GM19240 (cell line): ENCODE data around the gene AWAT2.

Experiments used
- DNase-seq: peaks from one replicate; pipeline ENCODE4 v3.0.0; 2011; ENCODE audit warnings: low spot score; ENCODE audit not compliant: insufficient read length

The AWAT2 gene

DNA sequence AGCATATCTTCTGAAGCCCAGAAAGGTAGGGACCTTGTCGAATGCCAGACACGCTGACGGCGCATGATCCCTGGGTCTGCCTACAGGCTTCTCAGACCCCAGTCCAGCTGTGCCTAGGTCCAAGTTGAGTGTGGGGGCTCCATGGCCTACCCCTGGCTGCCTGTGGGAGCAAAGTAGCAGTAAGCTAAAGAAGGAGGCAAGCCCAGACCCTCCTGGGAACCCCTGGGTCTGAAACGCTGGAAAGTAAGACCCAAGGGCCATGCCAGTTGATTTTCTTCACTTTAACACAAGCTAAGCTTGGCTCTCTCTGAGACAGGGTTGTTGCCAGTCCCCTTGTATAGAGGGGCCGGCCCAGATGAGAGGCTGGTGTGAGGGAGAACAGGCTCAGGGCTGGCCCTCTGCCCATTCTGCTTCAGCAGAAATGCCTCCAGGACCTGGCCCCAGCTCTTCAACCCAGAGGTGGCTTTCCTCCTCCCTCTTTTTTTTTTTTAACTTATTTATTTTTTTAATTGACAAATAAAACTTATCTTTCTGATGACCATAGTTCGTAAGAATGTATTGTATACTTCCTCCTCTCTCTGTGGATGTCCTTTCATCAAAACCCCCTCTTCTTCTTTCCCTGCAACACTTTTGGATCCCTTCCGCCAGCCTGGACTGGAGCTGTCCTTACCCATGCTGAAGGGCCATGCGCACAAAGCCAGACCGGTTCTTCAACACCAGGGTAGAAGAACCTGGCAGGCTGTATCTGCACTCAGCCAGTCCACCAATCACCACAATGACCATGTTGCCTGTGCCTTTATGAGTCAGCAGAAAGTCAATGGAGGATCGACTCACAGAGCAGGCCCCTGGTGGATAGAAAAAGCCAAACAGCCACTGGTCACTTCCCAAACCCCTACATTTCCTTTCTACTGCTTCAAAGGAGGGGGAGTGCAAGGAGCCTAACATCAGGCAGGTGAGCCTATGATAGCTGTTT lies 7.1 kb downstream of the AWAT2 start:
- DNase-seq = no peak

DNA sequence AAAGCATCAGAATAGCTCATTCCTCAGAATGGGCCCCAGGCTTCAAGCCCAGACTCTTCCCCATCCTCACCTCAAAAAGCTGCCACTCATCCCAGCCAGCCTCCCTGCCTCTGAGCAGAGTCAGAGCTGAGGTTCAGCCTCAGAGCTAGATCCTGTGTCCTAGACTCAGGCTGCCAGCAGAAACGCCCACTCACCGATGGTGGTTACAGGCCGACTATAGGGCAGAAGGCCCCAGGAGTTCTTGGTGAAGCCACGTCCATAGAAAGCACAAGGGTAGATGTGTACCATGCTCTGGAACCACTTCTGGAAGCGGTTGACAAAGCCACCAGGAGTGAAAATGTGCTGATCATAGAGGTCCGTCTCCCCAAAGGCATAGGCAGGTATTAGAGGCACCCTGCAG lies 7.7 kb downstream of the AWAT2 start:
- no peak for DNase-seq

DNA sequence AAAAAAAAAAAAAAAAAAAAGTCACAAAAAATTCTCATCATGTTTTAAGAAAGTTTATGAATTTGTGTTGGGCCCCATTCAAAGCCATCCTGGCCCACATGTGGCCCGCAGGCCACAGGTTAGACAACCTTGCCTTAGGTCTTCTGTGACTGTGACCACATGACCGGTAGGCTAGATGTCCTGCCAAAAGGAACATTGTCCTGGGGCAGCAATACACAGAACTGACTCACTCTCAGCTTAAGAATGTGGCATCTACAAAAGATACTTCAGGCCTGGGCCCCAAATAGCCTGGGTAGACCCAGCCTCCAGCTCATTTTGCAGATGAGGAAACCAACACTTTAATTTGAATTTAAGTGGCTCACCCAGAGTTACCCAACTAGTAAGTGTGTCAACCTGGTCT lies 10.0 kb downstream of the AWAT2 start:
- no peak for DNase-seq

- no peak for DNase-seq
These were observed 10.8 kb downstream of the AWAT2 start for GRCh38 chrX:70038951-70039350.

DNA sequence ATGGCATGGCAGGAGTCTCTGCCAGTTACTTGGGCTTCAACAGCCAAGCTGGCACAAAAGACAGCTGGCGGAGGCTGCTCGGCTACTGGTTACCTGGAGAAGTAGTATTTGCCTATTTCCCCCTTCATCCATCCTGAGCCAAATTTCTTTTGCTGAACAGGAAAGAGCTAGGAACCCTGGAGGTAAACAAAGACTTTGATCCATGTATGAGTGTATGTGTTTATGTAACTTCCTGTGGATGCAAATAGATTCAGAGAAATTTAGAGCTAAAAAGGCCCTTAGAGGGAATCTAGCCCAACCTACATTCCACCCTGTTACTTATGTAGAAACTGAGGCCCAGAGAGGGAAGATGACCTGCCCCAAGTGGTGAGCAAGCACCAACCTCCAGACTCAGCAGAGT lies 11.2 kb downstream of the AWAT2 start:
- no peak for DNase-seq

DNA sequence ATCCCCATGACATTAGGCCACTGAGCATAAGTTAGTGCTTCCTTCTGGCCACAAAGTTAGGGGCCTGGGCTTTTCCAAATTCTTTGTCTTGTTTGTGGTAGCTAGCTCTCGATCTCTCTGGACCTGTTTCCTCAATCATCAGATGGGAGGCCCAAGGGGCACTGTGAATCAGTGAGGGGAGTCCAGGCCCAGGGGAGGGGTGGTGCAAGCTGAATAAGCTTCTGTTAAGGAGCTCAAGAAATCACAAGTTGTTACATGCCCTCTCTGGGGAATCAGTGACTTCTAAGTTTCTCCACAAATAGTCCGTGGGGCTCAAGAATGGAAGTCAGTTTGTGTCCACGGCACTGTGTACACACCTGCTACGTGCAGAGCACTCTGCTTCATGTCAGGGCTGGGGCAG lies 15.1 kb downstream of the AWAT2 start:
- DNase-seq = no peak

DNA sequence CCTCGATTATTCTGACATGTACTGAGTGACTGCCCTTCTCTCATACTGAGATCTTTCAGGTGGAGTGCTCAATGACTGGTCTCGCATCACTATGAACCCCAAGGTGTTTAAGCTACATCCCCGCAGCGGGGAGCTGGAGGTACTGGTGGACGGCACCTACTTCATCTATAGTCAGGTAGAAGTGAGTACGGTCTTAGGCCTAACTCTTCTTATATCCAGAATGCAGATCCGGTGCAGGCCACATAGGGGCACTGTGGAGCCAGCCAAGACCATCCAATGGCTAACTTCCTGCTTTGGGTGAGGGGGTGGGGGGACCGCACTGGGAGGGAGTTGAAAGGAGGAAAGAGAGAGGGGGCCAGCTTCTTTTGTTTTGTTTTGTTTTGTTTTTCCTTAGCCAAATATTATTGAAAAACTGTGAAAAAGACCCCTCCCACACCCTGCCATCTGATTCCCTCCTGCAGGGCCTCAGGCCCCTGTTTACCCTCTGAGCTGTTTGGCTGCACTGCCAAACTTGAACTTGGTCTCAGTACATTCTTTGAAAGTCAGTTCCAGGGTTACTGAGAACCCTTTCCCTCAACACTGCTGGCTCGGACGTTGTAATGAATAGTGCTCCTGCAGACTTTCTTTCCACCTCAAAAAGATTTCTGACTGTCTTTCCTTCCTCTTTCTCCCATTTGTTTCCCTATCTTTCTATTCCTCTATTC lies 16.2 kb downstream of the AWAT2 start:
- DNase-seq = no peak

GRCh38 chrX:70032792-70033191 lies 16.9 kb downstream of the AWAT2 start:
- DNase-seq = no peak

DNA sequence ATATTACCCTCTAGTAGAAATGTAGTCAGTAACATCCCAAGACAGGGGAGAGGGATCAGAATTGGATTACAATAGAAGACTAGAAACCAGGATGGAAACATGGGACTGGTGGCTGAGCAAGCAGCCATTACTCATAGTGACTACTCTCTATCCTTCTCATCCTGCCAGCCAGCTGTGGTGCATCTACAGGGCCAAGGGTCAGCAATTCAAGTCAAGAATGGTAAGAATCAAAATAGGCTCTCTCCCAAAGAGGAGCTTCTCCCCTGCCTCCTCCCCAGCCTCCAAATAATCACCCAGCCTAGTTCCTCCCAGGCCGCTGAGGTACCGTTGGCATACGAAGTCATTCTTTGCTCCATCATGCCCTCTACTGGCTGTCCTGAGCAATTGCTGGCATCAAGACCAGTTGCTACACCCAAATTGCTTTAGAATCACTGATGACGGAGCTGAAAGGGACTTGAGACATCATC lies 19.4 kb downstream of the AWAT2 start:
- DNase-seq = peak; percentile 53

GRCh38 chrX:70029863-70030262 lies 19.9 kb downstream of the AWAT2 start:
- no peak for DNase-seq

DNA sequence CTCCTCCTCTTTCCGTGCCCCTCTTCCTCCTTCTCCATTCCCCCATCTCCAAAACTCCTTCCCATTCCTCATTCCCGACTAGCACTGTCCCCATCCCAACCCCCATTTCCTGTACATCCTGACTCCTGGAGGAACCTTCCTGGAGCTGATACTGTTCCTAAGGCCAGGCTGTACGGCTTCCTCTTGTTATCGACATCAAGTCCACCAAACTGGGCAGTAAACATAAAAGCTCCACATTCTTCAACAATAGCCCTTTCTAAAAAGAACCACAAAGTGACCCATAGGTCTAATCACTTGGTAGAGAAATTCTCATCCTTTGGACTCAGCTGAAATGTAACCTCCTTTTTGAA lies 22.9 kb downstream of the AWAT2 start:
- no peak for DNase-seq

- no peak for DNase-seq
These were observed 23.5 kb downstream of the AWAT2 start for GRCh38 chrX:70026112-70026850.

- DNase-seq = no peak
These were observed 24.3 kb downstream of the AWAT2 start for GRCh38 chrX:70025464-70025863.

GRCh38 chrX:70022616-70023015 lies 27.1 kb downstream of the AWAT2 start:
- DNase-seq = no peak

DNA sequence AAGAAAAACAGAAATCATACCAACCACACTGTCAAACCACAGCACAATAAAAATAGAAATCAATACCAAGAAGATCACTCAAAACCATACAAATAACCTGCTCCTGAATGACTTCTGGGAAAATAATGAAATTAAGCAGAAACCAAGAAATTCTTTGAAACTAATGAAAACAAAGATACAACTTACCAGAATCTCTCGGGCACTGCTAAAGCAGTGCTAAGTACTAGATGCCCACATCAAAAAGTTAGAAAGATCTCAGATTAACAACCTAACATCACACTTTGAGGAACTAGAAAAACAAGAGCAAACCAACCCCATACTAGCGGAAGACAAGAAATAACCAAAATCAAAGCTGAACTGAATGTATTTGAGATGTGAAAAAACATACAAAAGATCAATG lies 33.2 kb downstream of the AWAT2 start:
- DNase-seq = no peak

DNA sequence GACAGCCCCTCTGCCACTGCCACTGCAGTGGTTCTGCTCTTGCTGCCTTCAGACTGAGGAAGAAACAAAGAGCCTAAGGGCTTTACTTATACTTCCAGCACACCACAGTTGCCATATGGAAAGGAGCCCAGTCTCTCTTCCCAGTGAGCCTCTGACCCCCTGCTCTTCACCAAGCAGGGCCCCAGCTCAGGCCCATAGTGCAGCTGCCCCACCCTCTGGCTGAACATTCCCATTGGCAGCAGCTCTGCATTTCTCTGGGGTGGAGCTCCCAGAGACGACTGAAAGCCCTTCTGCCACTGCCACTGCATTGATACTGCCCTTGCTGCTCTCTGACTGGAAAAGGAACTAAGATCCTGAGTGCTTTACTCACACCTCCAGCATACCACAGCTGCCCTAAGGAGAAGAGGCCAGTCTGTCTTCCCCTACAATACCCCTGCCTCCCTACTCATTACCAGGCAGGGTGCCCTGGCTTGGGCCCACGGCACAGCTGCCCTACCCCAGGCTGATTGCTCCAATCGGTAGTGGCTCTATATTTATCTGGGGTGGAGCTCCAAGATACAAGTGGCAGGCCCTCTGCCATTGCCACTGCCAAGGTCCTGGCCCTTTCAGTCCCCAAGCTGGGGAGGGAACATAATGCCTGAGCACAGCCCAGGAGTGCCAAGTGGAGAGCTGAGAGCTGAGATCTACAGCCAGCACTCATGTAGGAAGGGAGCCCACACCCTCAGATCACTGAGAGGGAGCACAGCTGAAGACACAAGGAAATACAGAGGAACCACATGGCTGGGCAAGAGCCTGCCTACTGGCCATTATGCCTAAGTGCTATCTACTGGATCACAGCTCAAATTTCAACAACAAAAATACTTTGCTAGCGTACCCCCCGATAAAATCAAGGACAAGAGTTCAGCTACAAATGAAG lies 36.0 kb downstream of the AWAT2 start:
- DNase-seq = no peak

- DNase-seq = no peak
These were observed 37.0 kb downstream of the AWAT2 start for GRCh38 chrX:70012756-70013155.

- DNase-seq = no peak
These were observed 39.8 kb downstream of the AWAT2 start for GRCh38 chrX:70009970-70010369.

GRCh38 chrX:70009049-70009448 lies 40.7 kb downstream of the AWAT2 start:
- DNase-seq = no peak

DNA sequence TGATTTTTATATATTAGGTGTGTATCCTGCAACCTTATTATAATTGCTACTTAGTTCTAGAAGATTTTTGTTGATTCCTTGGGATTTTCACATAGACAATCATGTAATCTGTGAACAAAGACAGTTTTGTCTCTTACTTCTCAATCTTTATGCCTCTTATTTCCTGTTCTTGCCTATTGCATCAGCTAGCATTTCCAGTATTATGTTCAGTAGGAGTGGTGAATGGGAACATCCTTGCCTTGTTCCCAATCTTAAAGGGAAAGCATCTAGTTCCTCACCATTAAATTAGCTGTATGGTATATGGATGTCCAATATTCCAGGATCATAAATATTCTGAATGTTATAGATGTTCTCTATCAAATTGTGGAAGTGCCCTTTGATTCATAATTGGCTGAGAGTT lies 41.8 kb downstream of the AWAT2 start:
- DNase-seq = no peak
